Activated gamma-delta T cell treated with Interleukin-2 at 50 U/mL for 16 hours (primary cell): Measurements from ENCODE around the gene KCNS1.
A peak's percentile ranks its signal among the peaks of the same experiment; 100 is the strongest.
"Not testable (repeated sequence)": the region's sequence is repeated elsewhere in the genome, so short reads cannot be mapped to it uniquely, and the experiment has no call there.

Source experiments
- DNase-seq: peaks from one replicate; pipeline ENCODE4 v3.0.0-alpha.2; 2020

Gene KCNS1

GRCh38 chr20:45100563-45101245 lies at the start of gene KCNS1:
KCNS1 (minus strand) TSS chr20:45101127; CDS start chr20:45099236, 1,891 bp downstream.
- DNase-seq, result no peak

- DNase-seq, result no peak
Observed at GRCh38 chr20:45149062-45149461, 48.1 kb upstream of the KCNS1 start.

- no peak for DNase-seq
Observed at GRCh38 chr20:45140836-45141235, 39.9 kb upstream of the KCNS1 start.

GRCh38 chr20:45139733-45140375 lies 38.9 kb upstream of the KCNS1 start:
- DNase-seq, result not testable (repeated sequence)

GRCh38 chr20:45138561-45139300 lies 37.8 kb upstream of the KCNS1 start:
- DNase-seq, result peak; percentile 30

- no peak for DNase-seq
Observed at GRCh38 chr20:45136911-45137310, 36.0 kb upstream of the KCNS1 start.

GRCh38 chr20:45128099-45128498 lies 27.2 kb upstream of the KCNS1 start:
- DNase-seq, result no peak

GRCh38 chr20:45124365-45124764 lies 23.4 kb upstream of the KCNS1 start, which contains the start of gene WFDC12:
WFDC12 (minus strand) TSS chr20:45124465; CDS start chr20:45124447, 18 bp downstream.
- no peak for DNase-seq

- DNase-seq, result no peak
Observed at GRCh38 chr20:45121388-45121787, 20.5 kb upstream of the KCNS1 start.

- no peak for DNase-seq
Observed at GRCh38 chr20:45119556-45120266, 18.8 kb upstream of the KCNS1 start.

GRCh38 chr20:45118028-45118427 lies 17.1 kb upstream of the KCNS1 start:
- no peak for DNase-seq

- no peak for DNase-seq
Observed at GRCh38 chr20:45117581-45117980, 16.7 kb upstream of the KCNS1 start.

- DNase-seq, result no peak
Observed at GRCh38 chr20:45115829-45116228, 14.9 kb upstream of the KCNS1 start.

- DNase-seq, result no peak
Observed at GRCh38 chr20:45115386-45115774, 14.5 kb upstream of the KCNS1 start.

GRCh38 chr20:45114465-45115385 lies 13.8 kb upstream of the KCNS1 start, which contains the start of gene WFDC5:
WFDC5 (minus strand) TSS chr20:45115174; CDS start chr20:45115083, 91 bp downstream.
- DNase-seq, result no peak

GRCh38 chr20:45113865-45114264 lies 12.9 kb upstream of the KCNS1 start:
- no peak for DNase-seq

- DNase-seq, result no peak
Observed at GRCh38 chr20:45112754-45113153, 11.8 kb upstream of the KCNS1 start.

- no peak for DNase-seq
Observed at GRCh38 chr20:45111799-45112471, 11.0 kb upstream of the KCNS1 start.

- DNase-seq, result no peak
Observed at GRCh38 chr20:45111285-45111684, 10.4 kb upstream of the KCNS1 start.

- no peak for DNase-seq
Observed at GRCh38 chr20:45110301-45110700, 9.4 kb upstream of the KCNS1 start.

- no peak for DNase-seq
Observed at GRCh38 chr20:45109634-45110033, 8.7 kb upstream of the KCNS1 start.
